KOPT-K1 (cell line): Measurements from ENCODE around the gene KCNE3.
"Not testable (repeated sequence)": the region's sequence is repeated elsewhere in the genome, so short reads cannot be mapped to it uniquely, and the experiment has no call there.

Source experiments
- H3K27ac ChIP-seq: fragments of 200-600 bp; sonication (generic); 2 replicates; pipeline ENCODE4 v1.5.1; 2016; ENCODE audit warnings: antibody characterized with exemption, mild to moderate bottlenecking, low read depth, low read length; ENCODE audit not compliant: poor library complexity, severe bottlenecking
- H3K36me3 ChIP-seq: fragments of 200-600 bp; sonication (generic); 2 replicates; pipeline ENCODE4 v1.5.1; 2017; ENCODE audit warnings: antibody characterized with exemption, mild to moderate bottlenecking, low read length, moderate library complexity; ENCODE audit not compliant: insufficient read depth
- H3K9me3 ChIP-seq: fragments of 200-600 bp; sonication (generic); 2 replicates; pipeline ENCODE4 v1.5.1; 2017; ENCODE audit warnings: antibody characterized with exemption, low read length, mild to moderate bottlenecking; ENCODE audit not compliant: insufficient read depth, poor library complexity, severe bottlenecking

The KCNE3 gene

GRCh38 chr11:74437441-74438042 lies 29.8 kb downstream of the KCNE3 start:
- Histone ChIP-seq H3K36me3 (no peaks in the 10 kb centered on the region), H3K27ac (no peak overlapping the region), H3K9me3 (peaks cover 5% of the 10 kb centered on the region)

GRCh38 chr11:74434528-74434927 lies 32.8 kb downstream of the KCNE3 start:
- Histone ChIP-seq H3K9me3 (no peaks in the 10 kb centered on the region), H3K27ac (no peak overlapping the region), H3K36me3 (no peaks in the 10 kb centered on the region)

- no peak overlapping the region for H3K27ac ChIP-seq
- H3K36me3 ChIP-seq = no peaks in the 10 kb centered on the region
- peaks cover 18% of the 10 kb centered on the region for H3K9me3 ChIP-seq
These were observed 38.1 kb downstream of the KCNE3 start for GRCh38 chr11:74429205-74429604.

- H3K36me3 ChIP-seq = no peaks in the 10 kb centered on the region
- H3K9me3 ChIP-seq = peaks cover 18% of the 10 kb centered on the region
- no peak overlapping the region for H3K27ac ChIP-seq
These were observed 39.9 kb downstream of the KCNE3 start for GRCh38 chr11:74427384-74427886.

GRCh38 chr11:74425100-74425499 lies 42.2 kb downstream of the KCNE3 start:
- H3K36me3 ChIP-seq = no peaks in the 10 kb centered on the region
- peaks cover 18% of the 10 kb centered on the region for H3K9me3 ChIP-seq
- H3K27ac ChIP-seq = no peak overlapping the region

GRCh38 chr11:74418509-74418895 lies 48.8 kb downstream of the KCNE3 start:
- peak overlapping the region; percentile 80 for H3K27ac ChIP-seq
- no peaks in the 10 kb centered on the region for H3K9me3 ChIP-seq
- no peaks in the 10 kb centered on the region for H3K36me3 ChIP-seq

- Histone ChIP-seq H3K27ac (peak overlapping the region; percentile 80), H3K9me3 (no peaks in the 10 kb centered on the region), H3K36me3 (no peaks in the 10 kb centered on the region)
These were observed 49.4 kb downstream of the KCNE3 start for GRCh38 chr11:74417860-74418508.

- H3K9me3 ChIP-seq = no peaks in the 10 kb centered on the region
- H3K36me3 ChIP-seq = no peaks in the 10 kb centered on the region
- peak overlapping the region; percentile 80 for H3K27ac ChIP-seq
These were observed 50.0 kb downstream of the KCNE3 start for GRCh38 chr11:74417379-74417804.

- peak overlapping the region; percentile 80 for H3K27ac ChIP-seq
- not testable (repeated sequence) for H3K36me3 ChIP-seq
These were observed 50.4 kb downstream of the KCNE3 start for GRCh38 chr11:74416974-74417373.

GRCh38 chr11:74412733-74413359 lies 54.5 kb downstream of the KCNE3 start:
- Histone ChIP-seq H3K27ac (no peak overlapping the region), H3K36me3 (no peaks in the 10 kb centered on the region), H3K9me3 (no peaks in the 10 kb centered on the region)

More at GRCh38 chr11:74416974-74417373, 50.4 kb downstream of the KCNE3 start:
- H3K9me3 ChIP-seq = not testable (repeated sequence)

GRCh38 chr11:74412321-74412720 lies 55.0 kb downstream of the KCNE3 start:
- Histone ChIP-seq H3K27ac (no peak overlapping the region), H3K36me3 (no peaks in the 10 kb centered on the region)

GRCh38 chr11:74409633-74410032 lies 57.7 kb downstream of the KCNE3 start:
- H3K36me3 ChIP-seq = no peaks in the 10 kb centered on the region

More at GRCh38 chr11:74412321-74412720, 55.0 kb downstream of the KCNE3 start:
- no peaks in the 10 kb centered on the region for H3K9me3 ChIP-seq

More at GRCh38 chr11:74409633-74410032, 57.7 kb downstream of the KCNE3 start:
- H3K27ac ChIP-seq = no peak overlapping the region
- H3K9me3 ChIP-seq = no peaks in the 10 kb centered on the region
